IMR-90 (cell line): ENCODE measurements around the gene RASL11A.

ENCODE experiments used
- CEBPB ChIP-seq: IDR thresholded peaks from 2 replicates; pipeline ENCODE4 v1.6.1; 2012; ENCODE audit warnings: low read depth, low read length, improper control_type of control experiment
- CHD1 ChIP-seq: IDR thresholded peaks from 2 replicates; pipeline ENCODE4 v1.6.1; 2012; ENCODE audit warnings: low read depth, low read length, improper control_type of control experiment
- CTCF ChIP-seq: conservative IDR thresholded peaks from 2 replicates; pipeline ENCODE4 v1.5.1; 2012; ENCODE audit warnings: mild to moderate bottlenecking, low read depth, low read length, improper control_type of control experiment
- MXI1 ChIP-seq: IDR thresholded peaks from 2 replicates; pipeline ENCODE4 v1.6.1; 2012; ENCODE audit warnings: low read depth, mild to moderate bottlenecking, low read length, moderate library complexity, borderline replicate concordance
- POLR2A ChIP-seq: IDR thresholded peaks from 2 replicates; pipeline ENCODE4 v1.6.1; 2012; ENCODE audit warnings: mild to moderate bottlenecking, low read depth, low read length
- RAD21 ChIP-seq: IDR thresholded peaks from 2 replicates; pipeline ENCODE4 v1.6.1; 2012; ENCODE audit warnings: low read length, improper control_type of control experiment
- RFX5 ChIP-seq: IDR thresholded peaks from 2 replicates; pipeline ENCODE4 v1.8.0; 2012; ENCODE audit warnings: low read depth, mild to moderate bottlenecking, low read length, moderate library complexity

- TF ChIP-seq CTCF (no peak), CEBPB (no peak), CHD1 (no peak), RFX5 (no peak), POLR2A (no peak; the same call in 1 of the 2 replicates), RAD21 (no peak), MXI1 (no peak)
Observed at GRCh38 chr13:27257233-27257568, 13.4 kb upstream of the RASL11A start.
